Measurements from ENCODE around the gene AIG1. TPM values are rescaled to one million over a fixed set of nuclear protein-coding genes. Genes with fewer than 3 reads are reported as not detected.
"Not testable (repeated sequence)": the region's sequence is repeated elsewhere in the genome, so short reads cannot be mapped to it uniquely, and the experiment has no call there.

Gene AIG1
- polyA plus RNA-seq, 1 experiment: 65.1 TPM

GRCh38 chr6:143087335-143087734 is 26.6 kb downstream of the AIG1 start:
- CTCF ChIA-PET; POLR2A ChIA-PET; H3K9me3 ChIP-seq (ENCODE audit: control insufficient read depth, insufficient read depth, low read length); DNase-seq (ENCODE audit: low read depth, low spot score); H3K27ac ChIP-seq (ENCODE audit: low read depth, low read length); H3K27me3 ChIP-seq (ENCODE audit: control insufficient read depth, insufficient read depth, low read length); H3K4me3 ChIP-seq (ENCODE audit: low read depth, low read length): not testable (repeated sequence)

DNA sequence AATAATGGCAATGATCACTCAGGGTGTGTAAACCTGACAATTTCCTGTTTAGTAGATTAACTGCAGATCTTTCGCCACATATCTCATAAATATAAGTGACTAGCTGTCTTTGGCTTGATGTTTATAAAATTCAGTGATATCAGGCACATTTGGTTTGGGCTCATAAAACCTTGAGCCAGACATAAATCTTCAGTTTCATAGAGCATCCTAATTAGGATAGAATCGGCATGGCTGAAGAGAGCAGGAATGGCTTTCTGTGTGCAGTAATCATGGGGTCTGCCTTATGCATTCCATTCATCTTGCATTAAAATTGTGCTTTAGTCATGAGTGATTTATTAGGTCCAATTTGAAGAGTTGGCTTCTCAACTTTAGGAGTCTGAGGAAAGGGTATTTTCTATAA is 27.2 kb downstream of the AIG1 start:
- Histone ChIP-seq H3K4me3 (ENCODE audit: low read depth, low read length) (no peak overlapping the region), H3K9me3 (ENCODE audit: control insufficient read depth, insufficient read depth, low read length) (no peaks in the 10 kb centered on the region), H3K27ac (ENCODE audit: low read depth, low read length) (no peak overlapping the region), H3K27me3 (ENCODE audit: control insufficient read depth, insufficient read depth, low read length) (no peaks in the 10 kb centered on the region)
- ChIA-PET POLR2A (no interaction called here), CTCF (interaction anchor here (0.7 kb wide), 1 partner anchor 14 kb away, joined by 3 read pairs; no protein-coding TSS in a partner anchor)
- no peak for DNase-seq (ENCODE audit: low read depth, low spot score)
- TF ChIP-seq, protein P1, sequence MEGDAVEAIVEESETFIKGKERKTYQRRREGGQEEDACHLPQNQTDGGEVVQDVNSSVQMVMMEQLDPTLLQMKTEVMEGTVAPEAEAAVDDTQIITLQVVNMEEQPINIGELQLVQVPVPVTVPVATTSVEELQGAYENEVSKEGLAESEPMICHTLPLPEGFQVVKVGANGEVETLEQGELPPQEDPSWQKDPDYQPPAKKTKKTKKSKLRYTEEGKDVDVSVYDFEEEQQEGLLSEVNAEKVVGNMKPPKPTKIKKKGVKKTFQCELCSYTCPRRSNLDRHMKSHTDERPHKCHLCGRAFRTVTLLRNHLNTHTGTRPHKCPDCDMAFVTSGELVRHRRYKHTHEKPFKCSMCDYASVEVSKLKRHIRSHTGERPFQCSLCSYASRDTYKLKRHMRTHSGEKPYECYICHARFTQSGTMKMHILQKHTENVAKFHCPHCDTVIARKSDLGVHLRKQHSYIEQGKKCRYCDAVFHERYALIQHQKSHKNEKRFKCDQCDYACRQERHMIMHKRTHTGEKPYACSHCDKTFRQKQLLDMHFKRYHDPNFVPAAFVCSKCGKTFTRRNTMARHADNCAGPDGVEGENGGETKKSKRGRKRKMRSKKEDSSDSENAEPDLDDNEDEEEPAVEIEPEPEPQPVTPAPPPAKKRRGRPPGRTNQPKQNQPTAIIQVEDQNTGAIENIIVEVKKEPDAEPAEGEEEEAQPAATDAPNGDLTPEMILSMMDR (IDR thresholded peaks at IDR 0.05; ENCODE audit: low read depth, low read length): no peak

GRCh38 chr6:143090314-143091044 is 29.8 kb downstream of the AIG1 start:
- POLR2A ChIA-PET: no interaction called here

DNA sequence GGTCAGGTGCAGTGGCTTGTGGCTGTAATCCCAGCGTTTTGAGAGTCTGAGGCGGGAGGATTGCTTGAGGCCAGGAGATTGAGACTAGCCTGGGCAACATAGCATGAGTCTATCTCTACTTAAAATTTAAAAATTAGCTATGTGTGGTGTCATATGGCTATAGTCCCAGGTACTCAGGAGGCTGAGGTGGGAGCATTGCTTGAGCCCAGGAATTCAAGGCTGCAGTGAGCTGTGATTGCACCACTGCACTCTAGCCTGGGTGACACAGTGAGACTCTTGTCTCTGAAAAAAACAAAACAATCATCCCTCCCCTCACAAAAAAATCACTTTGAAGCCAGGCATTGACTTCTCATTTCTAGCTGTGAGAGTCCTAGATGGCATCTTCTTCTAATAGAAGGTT is 32.1 kb downstream of the AIG1 start:
- no peaks in the 10 kb centered on the region for H3K9me3 ChIP-seq (ENCODE audit: control insufficient read depth, insufficient read depth, low read length)
- DNase-seq (ENCODE audit: low read depth, low spot score): no peak
- TF ChIP-seq, protein P1 (IDR thresholded peaks at IDR 0.05; ENCODE audit: low read depth, low read length): no peak
- ChIA-PET CTCF (no interaction called here), POLR2A (no interaction called here)
- H3K4me3 ChIP-seq (ENCODE audit: low read depth, low read length): no peak overlapping the region
- no peaks in the 10 kb centered on the region for H3K27me3 ChIP-seq (ENCODE audit: control insufficient read depth, insufficient read depth, low read length)
- H3K27ac ChIP-seq (ENCODE audit: low read depth, low read length): no peak overlapping the region

More at GRCh38 chr6:143090314-143091044, 29.8 kb downstream of the AIG1 start:
- no peak for DNase-seq (ENCODE audit: low read depth, low spot score)
- Histone ChIP-seq H3K27ac (ENCODE audit: low read depth, low read length) (no peak overlapping the region), H3K27me3 (ENCODE audit: control insufficient read depth, insufficient read depth, low read length) (no peaks in the 10 kb centered on the region), H3K4me3 (ENCODE audit: low read depth, low read length) (no peak overlapping the region), H3K9me3 (ENCODE audit: control insufficient read depth, insufficient read depth, low read length) (no peaks in the 10 kb centered on the region)
- CTCF ChIA-PET: no interaction called here
- TF ChIP-seq, protein P1 (IDR thresholded peaks at IDR 0.05; ENCODE audit: low read depth, low read length): no peak

DNA sequence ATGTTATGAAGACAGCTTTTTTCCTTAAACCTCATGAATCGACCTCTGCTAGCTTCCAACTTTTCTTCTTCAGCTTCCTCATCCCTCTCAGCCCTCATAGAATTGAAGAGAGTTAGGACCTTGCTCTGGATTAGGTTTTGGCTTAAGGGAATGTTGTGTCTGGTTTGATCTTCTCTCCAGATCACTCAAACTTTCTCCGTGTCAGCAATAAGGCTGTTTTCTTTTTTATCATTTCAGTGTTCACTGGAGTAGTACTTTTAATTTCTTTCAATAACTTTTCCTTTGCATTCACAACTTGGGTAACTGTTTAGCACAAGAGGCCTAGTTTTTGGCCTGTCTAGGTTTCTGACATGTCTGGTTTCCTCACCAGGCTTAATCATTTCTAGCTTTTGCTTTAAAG is 32.6 kb downstream of the AIG1 start:
- Histone ChIP-seq H3K27ac (ENCODE audit: low read depth, low read length) (no peak overlapping the region), H3K27me3 (ENCODE audit: control insufficient read depth, insufficient read depth, low read length) (no peaks in the 10 kb centered on the region), H3K9me3 (ENCODE audit: control insufficient read depth, insufficient read depth, low read length) (no peaks in the 10 kb centered on the region), H3K4me3 (ENCODE audit: low read depth, low read length) (no peak overlapping the region)
- CTCF ChIA-PET: no interaction called here
- no peak for DNase-seq (ENCODE audit: low read depth, low spot score)
- POLR2A ChIA-PET: no interaction called here
- TF ChIP-seq, protein P1 (IDR thresholded peaks at IDR 0.05; ENCODE audit: low read depth, low read length): no peak

All from AG04450 (cell line).